Coronary artery (tissue), 2 donors: Measurements from ENCODE around the gene TPI1.
"Not testable (repeated sequence)": the region's sequence is repeated elsewhere in the genome, so short reads cannot be mapped to it uniquely, and the experiment has no call there.

Experiments
- DNase-seq: peaks from one replicate; pipeline ENCODE4 v3.0.0-alpha.2; 2017; ENCODE audit warnings: low spot score
- H3K27ac ChIP-seq, 2 donors: fragments of 200-600 bp; sonication (generic); one replicate each; pipeline ENCODE4 v1.5.1; 2016 to 2019
- H3K4me3 ChIP-seq: fragments of 200-600 bp; sonication (generic); 2 replicates; pipeline ENCODE4 v1.5.1; 2016; ENCODE audit warnings: mild to moderate bottlenecking, moderate library complexity
- CTCF ChIP-seq: fragments of 200-600 bp; sonication (generic); IDR thresholded peaks from one replicate; pipeline ENCODE4 v1.5.1; 2019; ENCODE audit warnings: antibody characterized with exemption

TPI1 gene

GRCh38 chr12:6869049-6870021 is 2.0 kb downstream of the TPI1 start:
- H3K27ac ChIP-seq, result peak overlapping the region in 1 of 2 donors; percentile 99
- peak overlapping the region; percentile 81 for H3K4me3 ChIP-seq
- DNase-seq, result no peak
- TF ChIP-seq CTCF, result peak; percentile 92

- not testable (repeated sequence) for DNase-seq, H3K4me3 ChIP-seq
- H3K27ac ChIP-seq, result peak overlapping the region in 1 of 2 donors; percentile 99
Measured at GRCh38 chr12:6870304-6870703, 3.0 kb downstream of the TPI1 start.

- peak overlapping the region; percentile 81 for H3K4me3 ChIP-seq
- no peak for DNase-seq
- H3K27ac ChIP-seq, result peak overlapping the region; percentile 91 to 95
Measured at GRCh38 chr12:6871052-6871957, 4.0 kb downstream of the TPI1 start.

GRCh38 chr12:6872073-6873048 is 5.0 kb downstream of the TPI1 start:
- Histone ChIP-seq H3K27ac (peak overlapping the region; percentile 91 to 95), H3K4me3 (peak overlapping the region; percentile 81)
- peak; percentile 89 for DNase-seq
- peak; percentile 92 for TF ChIP-seq CTCF

More at GRCh38 chr12:6871052-6871957, 4.0 kb downstream of the TPI1 start:
- no peak for TF ChIP-seq CTCF

- DNase-seq, result peak; percentile 98
- TF ChIP-seq CTCF, result no peak
- H3K4me3 ChIP-seq, result peak within 1 kb of the TSS; percentile 81
- H3K27ac ChIP-seq, result peak within 1 kb of the TSS; percentile 91 to 95
Measured at GRCh38 chr12:6873094-6874014, 6.0 kb downstream of the TPI1 start, which contains the start of gene SPSB2. SPSB2 (minus strand) TSS chr12:6873303; CDS start chr12:6872901, 402 bp downstream.

GRCh38 chr12:6874015-6874368 is 6.7 kb downstream of the TPI1 start:
- not testable (repeated sequence) for DNase-seq
- H3K4me3 ChIP-seq, result peak overlapping the region; percentile 81
- peak overlapping the region; percentile 91 to 95 for H3K27ac ChIP-seq

GRCh38 chr12:6879824-6880223 is 12.5 kb downstream of the TPI1 start:
- not testable (repeated sequence) for H3K27ac ChIP-seq, DNase-seq, H3K4me3 ChIP-seq
